GM12865 (cell line): ENCODE data around the gene PRAF2.

Source experiments
- DNase-seq: peaks from one replicate; pipeline ENCODE4 v3.0.0; 2010; ENCODE audit warnings: low read depth
- H3K4me3 ChIP-seq: 2 replicates; pipeline ENCODE4 v1.5.1; 2011; ENCODE audit warnings: mild to moderate bottlenecking, low read depth, low read length, control low read depth
- CTCF ChIP-seq: IDR thresholded peaks from 2 replicates; pipeline ENCODE4 v1.5.1; 2011; ENCODE audit warnings: low read length, control low read depth, low read depth, inconsistent platforms; ENCODE audit not compliant: insufficient read depth; ENCODE audit errors: missing control alignments

Gene PRAF2

GRCh38 chrX:49043987-49044281, 29.9 kb downstream of the PRAF2 start:
- no peak for DNase-seq
- TF ChIP-seq CTCF, result no peak
- peak overlapping the region; percentile 45 for H3K4me3 ChIP-seq

GRCh38 chrX:49043220-49043986, 30.4 kb downstream of the PRAF2 start, which contains the start of gene TFE3:
Gene TFE3 (minus strand): TSS chrX:49043357. CDS start chrX:49043226, 131 bp downstream.
- DNase-seq, result peak; percentile 98
- peak; percentile 56 for TF ChIP-seq CTCF
- peak within 1 kb of the TSS; percentile 82 for H3K4me3 ChIP-seq

- peak overlapping the region; percentile 82 for H3K4me3 ChIP-seq
- no peak for TF ChIP-seq CTCF
- peak; percentile 6 for DNase-seq
These were observed 31.1 kb downstream of the PRAF2 start for GRCh38 chrX:49042581-49043219.

GRCh38 chrX:49041744-49042580, 31.8 kb downstream of the PRAF2 start:
- no peak for TF ChIP-seq CTCF

GRCh38 chrX:49040376-49040955, 33.3 kb downstream of the PRAF2 start:
- DNase-seq, result no peak
- no peak overlapping the region for H3K4me3 ChIP-seq
- no peak for TF ChIP-seq CTCF

More at GRCh38 chrX:49041744-49042580, 31.8 kb downstream of the PRAF2 start:
- peak; percentile 13 for DNase-seq
- H3K4me3 ChIP-seq, result peak overlapping the region; percentile 82

GRCh38 chrX:49039598-49040375, 34.0 kb downstream of the PRAF2 start:
- no peak for TF ChIP-seq CTCF
- DNase-seq, result peak; percentile 49
- H3K4me3 ChIP-seq, result no peak overlapping the region
